OCI-LY7 (cell line): ENCODE data around the gene POLR1H. TPM values are rescaled to one million over a fixed set of nuclear protein-coding genes. Genes with fewer than 3 reads are reported as not detected.

Source experiments
- BruUV-seq: library from RNA; stranded (reverse); fragments of 400-500 nt; replicated peaks from 2 replicates; lab custom pipeline; 2021; lab: Mats Ljungman, UMichigan
- CTCF ChIA-PET: fragments of 300-600 bp; sonication (Branson Sonifier 250); formaldehyde crosslinking; loops from one replicate; lab custom pipeline; 2022; ENCODE audit warnings: antibody characterized with exemption; ENCODE audit not compliant: unreplicated experiment; lab: Charles Lee
- POLR2A ChIA-PET: fragments of 300-600 bp; sonication (Branson Sonifier 250); formaldehyde crosslinking; loops from one replicate; lab custom pipeline; 2022; ENCODE audit warnings: antibody characterized with exemption; lab: Charles Lee
- DNase-seq: peaks from one replicate; pipeline ENCODE4 v3.0.0-alpha.2; 2015; ENCODE audit warnings: low spot score
- H2AFZ ChIP-seq: fragments of 200-600 bp; sonication (generic), shearing (Covaris generic); 2 replicates; pipeline ENCODE4 v1.6.1; 2014; ENCODE audit warnings: mild to moderate bottlenecking, antibody characterized with exemption, low read length, moderate library complexity
- H3K27ac ChIP-seq: fragments of 200-600 bp; sonication (generic); 2 replicates; pipeline ENCODE4 v1.5.1; 2014; ENCODE audit warnings: mixed run types, low read depth, mild to moderate bottlenecking, moderate library complexity, low read length, inconsistent platforms; ENCODE audit not compliant: poor library complexity, severe bottlenecking
- H3K36me3 ChIP-seq: fragments of 200-600 bp; sonication (generic); 2 replicates; pipeline ENCODE4 v1.6.1; 2014; ENCODE audit warnings: mild to moderate bottlenecking, antibody characterized with exemption, low read length, moderate library complexity, mixed read lengths; ENCODE audit not compliant: insufficient read depth
- H3K4me1 ChIP-seq: fragments of 200-600 bp; sonication (generic); 2 replicates; pipeline ENCODE4 v1.5.1; 2014; ENCODE audit warnings: mild to moderate bottlenecking, low read length; ENCODE audit not compliant: insufficient read depth, poor library complexity, severe bottlenecking
- H3K4me2 ChIP-seq: fragments of 200-600 bp; sonication (generic); 2 replicates; pipeline ENCODE4 v1.6.1; 2014; ENCODE audit warnings: mild to moderate bottlenecking, low read length
- H3K4me3 ChIP-seq: fragments of 200-600 bp; sonication (generic); 2 replicates; pipeline ENCODE4 v1.5.1; 2014; ENCODE audit warnings: mild to moderate bottlenecking, low read depth, low read length; ENCODE audit not compliant: poor library complexity, severe bottlenecking
- H3K79me2 ChIP-seq: fragments of 200-600 bp; sonication (generic); 2 replicates; pipeline ENCODE4 v1.6.1; 2016; ENCODE audit warnings: low read depth, mild to moderate bottlenecking, low read length, moderate library complexity, mixed read lengths; ENCODE audit not compliant: insufficient read depth
- H3K9me2 ChIP-seq: fragments of 200-600 bp; sonication (generic); 2 replicates; pipeline ENCODE4 v1.6.1; 2016; ENCODE audit warnings: mild to moderate bottlenecking, low read length, mixed read lengths; ENCODE audit not compliant: insufficient read depth
- H3K9me3 ChIP-seq: fragments of 200-600 bp; sonication (generic); 2 replicates; pipeline ENCODE4 v1.6.1; 2014; ENCODE audit warnings: mild to moderate bottlenecking, mixed run types, low read length, mixed read lengths
- H4K20me1 ChIP-seq: fragments of 200-600 bp; sonication (generic); 2 replicates; pipeline ENCODE4 v1.6.1; 2014; ENCODE audit warnings: mild to moderate bottlenecking, antibody characterized with exemption, low read length, moderate library complexity, mixed read lengths; ENCODE audit not compliant: insufficient read depth
- CTCF ChIP-seq: fragments of 200-600 bp; sonication (generic); conservative IDR thresholded peaks from 2 replicates; pipeline ENCODE4 v1.5.1; 2014; ENCODE audit warnings: mild to moderate bottlenecking, antibody characterized with exemption, low read length, moderate library complexity, mixed read lengths
- EZH2phosphoT487 ChIP-seq: fragments of 200-600 bp; sonication (generic); IDR thresholded peaks from 2 replicates; pipeline ENCODE4 v1.6.1; 2018; ENCODE audit warnings: low read depth, borderline replicate concordance, mild to moderate bottlenecking, mixed run types, antibody characterized with exemption, low read length, moderate library complexity, mixed read lengths
- intact Hi-C: fragments of 100-400 bp; cut with micrococcal nuclease; formaldehyde crosslinking; loops from one replicate; pipeline ENCODE4 v1.10.0; 2022; ENCODE audit not compliant: unreplicated experiment
- total RNA-seq, 2 experiments: library from RNA; depleted of rRNA in 1 of 2; stranded (reverse); fragments of >200 nt in 1 of 2; shearing (Covaris generic) in 1 of 2; gene quantifications; 2 replicates each; pipeline ENCODE4 v1.2.3, GENCODE V29; 2014 to 2022

The POLR1H gene
- total RNA-seq, 2 experiments from 2014 or later = 39.3 to 67.5 TPM

GRCh38 chr6:30112402-30112994, 51.4 kb downstream of the POLR1H start:
- Histone ChIP-seq H3K4me3 (no peak overlapping the region), H2AFZ (no peak overlapping the region), H3K27ac (no peak overlapping the region), H3K36me3 (no peaks in the 10 kb centered on the region), H3K79me2 (no peaks in the 10 kb centered on the region), H3K9me2 (no peaks in the 10 kb centered on the region), H3K4me2 (no peak overlapping the region), H4K20me1 (no peaks in the 10 kb centered on the region), H3K9me3 (no peaks in the 10 kb centered on the region), H3K4me1 (no peaks in the 10 kb centered on the region)
- POLR2A ChIA-PET = no interaction called here
- TF ChIP-seq CTCF (no peak), EZH2phosphoT487 (no peak)
- BruUV-seq = no TSS peak
- DNase-seq = no peak
- CTCF ChIA-PET = interaction anchor here (0.8 kb wide), 1 partner anchor 18 kb away, joined by 3 read pairs; no protein-coding TSS in a partner anchor
- intact Hi-C loops = no loop called here

GRCh38 chr6:30113003-30113759, 52.1 kb downstream of the POLR1H start, which contains the start of gene TRIM31:
Gene TRIM31 (minus strand): TSS chr6:30113090. CDS start chr6:30112805, 285 bp downstream.
- Histone ChIP-seq H3K9me3 (no peaks in the 10 kb centered on the region), H3K4me1 (no peaks in the 10 kb centered on the region), H2AFZ (no peak within 1 kb of the TSS), H3K36me3 (no peaks in the 10 kb centered on the region), H3K27ac (no peak within 1 kb of the TSS), H4K20me1 (no peaks in the 10 kb centered on the region), H3K9me2 (no peaks in the 10 kb centered on the region), H3K4me3 (no peak within 1 kb of the TSS), H3K4me2 (no peak within 1 kb of the TSS), H3K79me2 (no peaks in the 10 kb centered on the region)
- BruUV-seq = no TSS peak
- DNase-seq = no peak
- ChIA-PET CTCF (no interaction called here), POLR2A (no interaction called here)
- intact Hi-C loops = no loop called here
- TF ChIP-seq CTCF (no peak), EZH2phosphoT487 (no peak)

GRCh38 chr6:30113841-30114240, 52.8 kb downstream of the POLR1H start:
- H3K4me3 ChIP-seq = no peak overlapping the region
- ChIA-PET CTCF (no interaction called here), POLR2A (no interaction called here)
- TF ChIP-seq CTCF (no peak), EZH2phosphoT487 (no peak)
- H3K4me2 ChIP-seq = no peak overlapping the region
- H2AFZ ChIP-seq = no peak overlapping the region
- intact Hi-C loops = no loop called here
- no peaks in the 10 kb centered on the region for H3K9me2 ChIP-seq
- no peak overlapping the region for H3K27ac ChIP-seq
- BruUV-seq = no TSS peak
- no peak for DNase-seq
- H3K79me2 ChIP-seq = no peaks in the 10 kb centered on the region
- H4K20me1 ChIP-seq = no peaks in the 10 kb centered on the region
- H3K36me3 ChIP-seq = no peaks in the 10 kb centered on the region
- H3K4me1 ChIP-seq = no peaks in the 10 kb centered on the region
- no peaks in the 10 kb centered on the region for H3K9me3 ChIP-seq
